ENCODE results near the gene BCAS3. TPM values are rescaled to one million over a fixed set of nuclear protein-coding genes. Genes with fewer than 3 reads are reported as not detected.

The BCAS3 gene
- total RNA-seq, 1 donor from 2014 or later: 14.5 TPM

DNA sequence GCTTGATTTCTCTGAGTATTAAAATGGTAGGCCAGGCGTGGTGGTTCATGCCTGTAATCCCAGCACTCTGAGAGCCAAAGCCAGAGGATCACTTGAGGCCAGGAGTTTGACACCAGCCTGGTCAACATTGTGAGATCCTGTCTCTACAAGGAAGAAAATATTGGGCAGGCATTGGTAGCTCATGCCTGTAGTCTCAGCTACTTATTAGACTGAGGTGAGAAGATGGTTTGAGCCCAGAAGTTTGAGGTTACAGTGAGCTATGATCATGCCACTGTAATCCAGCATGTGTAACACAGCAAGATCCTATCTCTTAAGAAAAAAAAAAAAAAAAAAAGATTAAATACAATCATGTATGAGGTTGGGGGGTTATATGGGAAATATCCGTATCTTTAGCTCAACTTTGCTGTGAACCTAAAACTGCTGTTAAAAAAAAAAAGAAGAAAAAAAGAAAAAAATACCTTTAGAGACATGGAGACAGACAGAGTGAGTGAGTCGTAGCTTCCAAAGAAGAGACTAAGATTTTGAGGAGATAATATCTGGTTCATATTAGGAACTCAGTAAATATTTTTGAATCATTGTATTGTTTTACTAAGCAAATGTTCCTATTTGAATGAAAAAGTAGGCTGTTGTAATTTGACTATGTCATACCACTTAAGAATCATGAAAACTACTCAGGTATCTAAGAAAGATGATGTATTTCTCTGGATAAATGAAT, 396.3 kb downstream of the BCAS3 start:
- Histone ChIP-seq H3K27me3 (ENCODE audit: insufficient read depth, low read length) (no peaks in the 10 kb centered on the region), H3K9ac (ENCODE audit: low read length) (no peak overlapping the region), H4K20me1 (ENCODE audit: insufficient read depth, low read length) (no peaks in the 10 kb centered on the region), H3K79me2 (ENCODE audit: insufficient read depth, low read length) (no peaks in the 10 kb centered on the region), H3K4me1 (ENCODE audit: insufficient read depth, low read length) (peaks cover 6% of the 10 kb centered on the region), H3K4me2 (ENCODE audit: low read length) (no peak overlapping the region), H2AFZ (ENCODE audit: low read depth, low read length) (no peak overlapping the region), H3K4me3 (ENCODE audit: insufficient read depth, low read depth, low read length) (no peak overlapping the region), H3K27ac (ENCODE audit: low read depth, low read length) (no peak overlapping the region), H3K9me3 (ENCODE audit: insufficient read depth, low read depth, low read length) (no peaks in the 10 kb centered on the region), H3K36me3 (ENCODE audit: insufficient read depth, low read length) (no peaks in the 10 kb centered on the region)
- no peak for TF ChIP-seq EZH2 (IDR thresholded peaks at IDR 0.05; ENCODE audit: insufficient read depth, low read length)
- TF ChIP-seq, protein P1, sequence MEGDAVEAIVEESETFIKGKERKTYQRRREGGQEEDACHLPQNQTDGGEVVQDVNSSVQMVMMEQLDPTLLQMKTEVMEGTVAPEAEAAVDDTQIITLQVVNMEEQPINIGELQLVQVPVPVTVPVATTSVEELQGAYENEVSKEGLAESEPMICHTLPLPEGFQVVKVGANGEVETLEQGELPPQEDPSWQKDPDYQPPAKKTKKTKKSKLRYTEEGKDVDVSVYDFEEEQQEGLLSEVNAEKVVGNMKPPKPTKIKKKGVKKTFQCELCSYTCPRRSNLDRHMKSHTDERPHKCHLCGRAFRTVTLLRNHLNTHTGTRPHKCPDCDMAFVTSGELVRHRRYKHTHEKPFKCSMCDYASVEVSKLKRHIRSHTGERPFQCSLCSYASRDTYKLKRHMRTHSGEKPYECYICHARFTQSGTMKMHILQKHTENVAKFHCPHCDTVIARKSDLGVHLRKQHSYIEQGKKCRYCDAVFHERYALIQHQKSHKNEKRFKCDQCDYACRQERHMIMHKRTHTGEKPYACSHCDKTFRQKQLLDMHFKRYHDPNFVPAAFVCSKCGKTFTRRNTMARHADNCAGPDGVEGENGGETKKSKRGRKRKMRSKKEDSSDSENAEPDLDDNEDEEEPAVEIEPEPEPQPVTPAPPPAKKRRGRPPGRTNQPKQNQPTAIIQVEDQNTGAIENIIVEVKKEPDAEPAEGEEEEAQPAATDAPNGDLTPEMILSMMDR (IDR thresholded peaks at IDR 0.05; ENCODE audit: insufficient read depth, low read depth, low read length): no peak
- DNase-seq (ENCODE audit: low read depth) (no peak), FAIRE-seq (peak; percentile 13)
- peak overlapping the region; percentile 21 for H3K27ac Mint-ChIP-seq (ENCODE audit: unreplicated experiment)
- H3K9me3 Mint-ChIP-seq (ENCODE audit: unreplicated experiment): no peaks in the 10 kb centered on the region
- no peak overlapping the region for H3K4me3 Mint-ChIP-seq (ENCODE audit: unreplicated experiment)
- H3K36me3 Mint-ChIP-seq (ENCODE audit: low read depth, unreplicated experiment): no peaks in the 10 kb centered on the region
- H3K4me1 Mint-ChIP-seq (ENCODE audit: low read depth, unreplicated experiment): peaks cover 12% of the 10 kb centered on the region
- H3K27me3 Mint-ChIP-seq (ENCODE audit: low read depth, unreplicated experiment): no peaks in the 10 kb centered on the region

DNA sequence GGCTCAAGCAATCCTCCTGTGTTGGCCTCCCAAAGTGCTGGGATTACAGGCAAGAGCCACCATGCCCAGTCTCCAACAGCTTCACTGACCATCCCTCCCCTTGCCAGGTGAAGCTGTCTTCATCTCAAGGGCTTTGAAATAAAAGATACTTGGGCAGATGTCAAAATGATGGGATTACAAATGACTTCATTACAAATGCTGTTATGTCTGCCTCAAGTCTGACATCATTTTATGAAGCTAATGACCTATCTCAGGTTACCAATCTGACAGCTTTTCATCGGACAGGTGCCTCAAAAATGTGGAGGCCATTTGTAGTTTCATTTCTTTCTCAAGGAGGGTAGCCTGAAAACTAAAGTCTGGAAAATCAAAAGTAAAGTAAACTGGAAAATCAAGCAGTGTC, 398.3 kb downstream of the BCAS3 start:
- Histone ChIP-seq H3K36me3 (ENCODE audit: insufficient read depth, low read length) (no peaks in the 10 kb centered on the region), H2AFZ (ENCODE audit: low read depth, low read length) (no peak overlapping the region), H3K9ac (ENCODE audit: low read length) (no peak overlapping the region), H3K4me2 (ENCODE audit: low read length) (peak overlapping the region; percentile 9), H3K27me3 (ENCODE audit: insufficient read depth, low read length) (no peaks in the 10 kb centered on the region), H3K4me1 (ENCODE audit: insufficient read depth, low read length) (peaks cover 6% of the 10 kb centered on the region), H3K9me3 (ENCODE audit: insufficient read depth, low read depth, low read length) (no peaks in the 10 kb centered on the region), H4K20me1 (ENCODE audit: insufficient read depth, low read length) (no peaks in the 10 kb centered on the region), H3K79me2 (ENCODE audit: insufficient read depth, low read length) (no peaks in the 10 kb centered on the region), H3K4me3 (ENCODE audit: insufficient read depth, low read depth, low read length) (no peak overlapping the region), H3K27ac (ENCODE audit: low read depth, low read length) (no peak overlapping the region)
- peaks cover 2% of the 10 kb centered on the region for H3K36me3 Mint-ChIP-seq (ENCODE audit: low read depth, unreplicated experiment)
- H3K9me3 Mint-ChIP-seq (ENCODE audit: unreplicated experiment): peaks cover 2% of the 10 kb centered on the region
- no peak overlapping the region for H3K27ac Mint-ChIP-seq (ENCODE audit: unreplicated experiment)
- TF ChIP-seq, protein P1 (IDR thresholded peaks at IDR 0.05; ENCODE audit: insufficient read depth, low read depth, low read length): no peak
- H3K4me3 Mint-ChIP-seq (ENCODE audit: unreplicated experiment): no peak overlapping the region
- no peak for DNase-seq (ENCODE audit: low read depth)
- FAIRE-seq: no peak
- no peaks in the 10 kb centered on the region for H3K27me3 Mint-ChIP-seq (ENCODE audit: low read depth, unreplicated experiment)
- peaks cover 12% of the 10 kb centered on the region for H3K4me1 Mint-ChIP-seq (ENCODE audit: low read depth, unreplicated experiment)

GRCh38 chr17:61076621-61077031, 399.0 kb downstream of the BCAS3 start:
- Histone ChIP-seq H3K4me3 (ENCODE audit: insufficient read depth, low read depth, low read length) (no peak overlapping the region), H3K27me3 (ENCODE audit: insufficient read depth, low read length) (no peaks in the 10 kb centered on the region), H3K4me1 (ENCODE audit: insufficient read depth, low read length) (peaks cover 6% of the 10 kb centered on the region), H4K20me1 (ENCODE audit: insufficient read depth, low read length) (no peaks in the 10 kb centered on the region), H3K4me2 (ENCODE audit: low read length) (peak overlapping the region; percentile 9), H2AFZ (ENCODE audit: low read depth, low read length) (no peak overlapping the region), H3K27ac (ENCODE audit: low read depth, low read length) (no peak overlapping the region), H3K9ac (ENCODE audit: low read length) (no peak overlapping the region), H3K9me3 (ENCODE audit: insufficient read depth, low read depth, low read length) (no peaks in the 10 kb centered on the region), H3K36me3 (ENCODE audit: insufficient read depth, low read length) (no peaks in the 10 kb centered on the region), H3K79me2 (ENCODE audit: insufficient read depth, low read length) (no peaks in the 10 kb centered on the region)
- TF ChIP-seq, protein P1 (IDR thresholded peaks at IDR 0.05; ENCODE audit: insufficient read depth, low read depth, low read length): no peak
- Mint-ChIP-seq H3K27ac (ENCODE audit: unreplicated experiment) (no peak overlapping the region), H3K27me3 (ENCODE audit: low read depth, unreplicated experiment) (no peaks in the 10 kb centered on the region), H3K4me3 (ENCODE audit: unreplicated experiment) (no peak overlapping the region), H3K4me1 (ENCODE audit: low read depth, unreplicated experiment) (peaks cover 12% of the 10 kb centered on the region), H3K36me3 (ENCODE audit: low read depth, unreplicated experiment) (peaks cover 2% of the 10 kb centered on the region), H3K9me3 (ENCODE audit: unreplicated experiment) (peaks cover 2% of the 10 kb centered on the region)
- peak; percentile 67 for DNase-seq (ENCODE audit: low read depth)
- FAIRE-seq: no peak
